Measurements from ENCODE around the gene DHH. TPM values are rescaled to one million over a fixed set of nuclear protein-coding genes. Genes with fewer than 3 reads are reported as not detected.
"Not testable (repeated sequence)": the region's sequence is repeated elsewhere in the genome, so short reads cannot be mapped to it uniquely, and the experiment has no call there.

The DHH gene
- not detected in 2 replicates for total RNA-seq

DNA sequence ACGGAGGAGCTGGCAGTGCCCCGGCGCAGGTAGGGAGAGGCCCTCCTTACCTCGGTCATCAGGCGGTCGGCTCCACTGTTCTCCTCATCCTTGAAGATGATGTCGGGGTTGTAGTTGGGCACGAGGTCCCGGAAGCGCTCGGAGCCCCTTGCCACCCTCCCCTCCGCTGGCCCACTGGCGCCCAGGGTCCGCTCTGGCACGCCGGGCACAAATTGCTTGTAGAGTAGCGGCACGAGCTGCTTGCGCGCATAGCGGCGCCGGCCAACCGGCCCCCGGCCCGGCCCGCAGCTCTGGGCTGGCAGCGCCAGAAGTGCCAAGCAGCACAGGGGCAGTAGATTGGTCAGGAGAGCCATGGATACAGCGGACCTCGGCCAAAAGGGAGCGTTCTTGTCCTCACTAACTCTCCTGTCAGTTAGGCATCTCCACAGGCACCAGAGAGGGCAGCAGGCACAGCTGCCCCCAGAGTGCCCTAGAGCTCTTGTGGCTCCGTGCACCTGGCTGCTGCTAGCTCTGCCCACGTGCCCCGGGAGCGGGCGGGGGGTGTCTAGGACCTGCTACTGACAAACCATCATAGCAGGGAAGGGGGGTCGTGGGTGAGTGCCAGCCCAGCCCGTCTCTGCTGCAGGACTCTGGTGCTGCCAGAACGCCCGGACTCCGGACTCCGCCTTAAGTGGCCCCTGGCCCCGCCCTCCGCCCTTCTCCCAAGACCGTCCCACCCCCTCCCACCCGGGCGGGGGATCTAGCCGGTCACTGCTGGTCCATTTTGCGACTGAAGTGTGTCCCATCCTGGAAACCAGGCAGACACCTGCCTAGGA lies at the start of gene DHH:
Gene DHH, minus strand, starts transcription at position 642 of the 815 bp plus-strand sequence. Its CDS starts 289 bp downstream, at position 353.
- TF ChIP-seq, protein P1, sequence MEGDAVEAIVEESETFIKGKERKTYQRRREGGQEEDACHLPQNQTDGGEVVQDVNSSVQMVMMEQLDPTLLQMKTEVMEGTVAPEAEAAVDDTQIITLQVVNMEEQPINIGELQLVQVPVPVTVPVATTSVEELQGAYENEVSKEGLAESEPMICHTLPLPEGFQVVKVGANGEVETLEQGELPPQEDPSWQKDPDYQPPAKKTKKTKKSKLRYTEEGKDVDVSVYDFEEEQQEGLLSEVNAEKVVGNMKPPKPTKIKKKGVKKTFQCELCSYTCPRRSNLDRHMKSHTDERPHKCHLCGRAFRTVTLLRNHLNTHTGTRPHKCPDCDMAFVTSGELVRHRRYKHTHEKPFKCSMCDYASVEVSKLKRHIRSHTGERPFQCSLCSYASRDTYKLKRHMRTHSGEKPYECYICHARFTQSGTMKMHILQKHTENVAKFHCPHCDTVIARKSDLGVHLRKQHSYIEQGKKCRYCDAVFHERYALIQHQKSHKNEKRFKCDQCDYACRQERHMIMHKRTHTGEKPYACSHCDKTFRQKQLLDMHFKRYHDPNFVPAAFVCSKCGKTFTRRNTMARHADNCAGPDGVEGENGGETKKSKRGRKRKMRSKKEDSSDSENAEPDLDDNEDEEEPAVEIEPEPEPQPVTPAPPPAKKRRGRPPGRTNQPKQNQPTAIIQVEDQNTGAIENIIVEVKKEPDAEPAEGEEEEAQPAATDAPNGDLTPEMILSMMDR (IDR thresholded peaks at IDR 0.05; ENCODE audit: insufficient read depth, low read depth, low read length) = no peak
- DNase-seq (ENCODE audit: low read depth) = no peak
- no peak within 1 kb of the TSS for H3K4me3 ChIP-seq (ENCODE audit: low read depth, low read length)

DNA sequence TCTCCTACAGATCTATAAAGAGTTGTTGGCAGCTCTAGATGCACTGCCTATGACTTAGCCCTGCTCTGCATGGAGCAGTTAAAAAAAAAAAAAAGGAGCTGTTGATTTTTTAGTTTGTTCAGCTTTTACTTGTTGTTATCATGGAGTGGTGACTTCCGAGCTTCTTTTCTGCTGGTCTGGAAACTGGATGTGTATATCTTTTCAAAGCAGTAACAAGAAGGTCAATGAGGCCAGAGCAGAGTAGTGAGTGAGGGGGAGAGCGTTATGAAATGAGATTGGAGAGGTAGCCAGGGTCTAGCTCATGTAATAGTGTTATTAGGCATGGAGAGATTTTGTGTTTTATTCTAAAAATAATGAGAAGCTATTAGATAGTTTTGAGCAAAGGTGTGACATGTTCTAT lies 49.8 kb upstream of the DHH start:
- no peak for DNase-seq (ENCODE audit: low read depth)
- TF ChIP-seq, protein P1 (IDR thresholded peaks at IDR 0.05; ENCODE audit: insufficient read depth, low read depth, low read length) = no peak
- no peak overlapping the region for H3K4me3 ChIP-seq (ENCODE audit: low read depth, low read length)

DNA sequence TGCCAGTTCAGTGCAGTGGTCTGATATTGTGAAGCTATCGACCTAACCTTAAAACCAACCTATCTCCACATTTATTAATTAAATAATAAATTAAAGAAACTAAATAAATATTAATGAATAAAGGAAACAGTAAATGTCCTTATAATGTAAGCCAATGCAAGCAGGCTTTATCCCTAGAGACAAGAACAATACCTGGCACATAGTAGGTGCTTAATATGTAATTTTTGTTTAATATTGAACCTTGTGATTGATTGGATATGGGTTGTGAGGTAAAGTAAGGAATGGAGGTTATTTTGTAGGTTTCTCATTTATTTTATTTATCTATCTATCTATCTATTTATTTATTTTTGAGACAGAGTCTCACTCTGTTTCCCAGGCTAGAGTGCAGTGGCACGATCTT lies 44.4 kb upstream of the DHH start:
- TF ChIP-seq, protein P1 (IDR thresholded peaks at IDR 0.05; ENCODE audit: insufficient read depth, low read depth, low read length) = no peak
- DNase-seq (ENCODE audit: low read depth) = no peak

DNA sequence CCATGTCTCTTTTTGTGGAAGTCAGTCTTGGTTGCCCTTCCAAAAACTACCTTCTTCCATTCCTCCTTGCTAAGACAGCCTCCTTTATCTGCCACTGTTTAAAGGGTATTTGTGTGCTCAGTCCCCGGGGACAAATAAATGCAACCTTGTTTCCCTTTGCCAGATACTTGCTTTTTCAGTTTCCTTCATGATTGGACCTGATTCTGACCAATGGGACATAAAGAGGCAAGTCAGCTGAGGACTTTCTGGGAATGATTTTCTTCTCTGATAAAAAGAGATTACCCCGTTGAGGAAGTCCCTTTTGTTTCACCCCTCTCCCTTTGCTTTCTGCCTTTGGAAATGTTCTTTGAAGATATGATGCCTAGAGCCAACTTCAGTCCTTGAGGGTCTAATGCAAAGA lies 44.0 kb upstream of the DHH start:
- no peak overlapping the region for H3K4me3 ChIP-seq (ENCODE audit: low read depth, low read length)
- TF ChIP-seq, protein P1 (IDR thresholded peaks at IDR 0.05; ENCODE audit: insufficient read depth, low read depth, low read length) = no peak
- no peak for DNase-seq (ENCODE audit: low read depth)

More for the DNA sequence above, 44.4 kb upstream of the DHH start:
- H3K4me3 ChIP-seq (ENCODE audit: low read depth, low read length) = no peak overlapping the region

DNA sequence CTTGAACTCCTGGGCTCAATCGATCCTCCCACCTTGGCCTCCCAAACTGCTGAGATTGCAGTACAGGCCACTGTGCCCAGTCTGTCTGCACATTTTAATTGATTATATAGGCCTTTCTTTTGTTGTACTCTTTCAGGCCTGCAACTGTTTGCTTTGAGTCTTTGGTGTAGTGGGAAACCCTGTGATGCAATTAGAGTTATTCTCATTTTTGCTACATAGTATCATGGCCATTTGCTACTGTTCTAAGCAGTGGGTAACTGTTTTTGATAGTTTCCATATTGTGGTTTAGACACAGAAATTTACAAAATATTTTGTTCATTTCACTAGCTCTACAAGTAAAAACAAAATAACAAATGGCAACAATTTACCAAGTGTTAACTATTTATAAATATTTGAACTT lies 42.9 kb upstream of the DHH start:
- no peak overlapping the region for H3K4me3 ChIP-seq (ENCODE audit: low read depth, low read length)
- TF ChIP-seq, protein P1 (IDR thresholded peaks at IDR 0.05; ENCODE audit: insufficient read depth, low read depth, low read length) = no peak
- no peak for DNase-seq (ENCODE audit: low read depth)

DNA sequence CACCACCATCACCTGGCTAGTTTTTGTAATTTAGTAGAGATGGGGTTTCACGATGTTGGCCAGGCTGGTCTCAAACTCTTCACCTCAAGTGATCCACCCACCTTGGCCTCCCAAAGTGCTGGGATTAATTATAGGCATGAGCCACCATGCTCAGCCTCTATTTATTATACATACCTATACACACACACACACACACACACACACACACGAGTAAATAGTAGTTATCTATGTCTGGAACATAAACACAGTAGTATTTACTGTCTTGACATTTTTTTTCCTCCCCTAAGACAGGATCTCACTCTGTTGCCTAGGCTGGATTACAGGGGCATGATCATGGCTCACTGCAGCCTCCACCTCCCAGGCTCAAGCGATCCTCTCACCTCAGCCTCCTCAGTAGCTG lies 42.4 kb upstream of the DHH start:
- not testable (repeated sequence) for DNase-seq (ENCODE audit: low read depth); H3K4me3 ChIP-seq (ENCODE audit: low read depth, low read length)

DNA sequence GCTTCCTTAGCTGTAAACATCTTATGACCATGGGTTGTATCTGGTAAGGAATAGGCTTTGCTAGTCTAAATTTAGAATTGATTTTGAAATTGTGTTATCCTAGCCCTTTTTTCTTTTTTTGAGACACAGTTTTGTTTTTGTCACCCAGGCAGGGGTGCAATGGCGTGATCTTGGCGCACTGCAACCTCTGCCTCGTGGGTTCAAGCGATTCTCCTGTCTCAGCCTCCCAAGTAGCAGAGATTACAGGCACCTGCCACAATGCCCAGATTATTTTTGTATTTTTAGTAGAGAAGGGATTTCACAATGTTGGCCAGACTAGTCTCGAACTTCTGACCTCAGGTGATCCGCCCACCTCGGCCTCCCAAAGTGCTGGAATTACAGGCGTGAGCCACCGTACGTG lies 39.0 kb upstream of the DHH start:
- H3K4me3 ChIP-seq (ENCODE audit: low read depth, low read length) = no peak overlapping the region
- no peak for DNase-seq (ENCODE audit: low read depth)
- TF ChIP-seq, protein P1 (IDR thresholded peaks at IDR 0.05; ENCODE audit: insufficient read depth, low read depth, low read length) = no peak

Measured in fibroblast of villous mesenchyme (primary cell).